Hepatocyte (in vitro differentiated cells): Measurements from ENCODE around the gene GNAL.

Experiments used
- CTCF ChIP-seq: fragments of 200-600 bp; sonication (generic); IDR thresholded peaks from 2 replicates; pipeline ENCODE4 v1.5.1; 2016; ENCODE audit warnings: antibody characterized with exemption, mild to moderate bottlenecking; ENCODE audit not compliant: poor library complexity
- EZH2 ChIP-seq: fragments of 200-600 bp; sonication (generic); IDR thresholded peaks from 2 replicates; pipeline ENCODE4 v1.6.1; 2016; ENCODE audit warnings: antibody characterized with exemption, mild to moderate bottlenecking, borderline replicate concordance
- EZH2phosphoT487 ChIP-seq: fragments of 200-600 bp; sonication (generic); IDR thresholded peaks from one replicate; pipeline ENCODE4 v1.6.1; 2018; ENCODE audit warnings: antibody characterized with exemption, mild to moderate bottlenecking, low read depth, moderate library complexity; ENCODE audit not compliant: unreplicated experiment, severe bottlenecking

DNA sequence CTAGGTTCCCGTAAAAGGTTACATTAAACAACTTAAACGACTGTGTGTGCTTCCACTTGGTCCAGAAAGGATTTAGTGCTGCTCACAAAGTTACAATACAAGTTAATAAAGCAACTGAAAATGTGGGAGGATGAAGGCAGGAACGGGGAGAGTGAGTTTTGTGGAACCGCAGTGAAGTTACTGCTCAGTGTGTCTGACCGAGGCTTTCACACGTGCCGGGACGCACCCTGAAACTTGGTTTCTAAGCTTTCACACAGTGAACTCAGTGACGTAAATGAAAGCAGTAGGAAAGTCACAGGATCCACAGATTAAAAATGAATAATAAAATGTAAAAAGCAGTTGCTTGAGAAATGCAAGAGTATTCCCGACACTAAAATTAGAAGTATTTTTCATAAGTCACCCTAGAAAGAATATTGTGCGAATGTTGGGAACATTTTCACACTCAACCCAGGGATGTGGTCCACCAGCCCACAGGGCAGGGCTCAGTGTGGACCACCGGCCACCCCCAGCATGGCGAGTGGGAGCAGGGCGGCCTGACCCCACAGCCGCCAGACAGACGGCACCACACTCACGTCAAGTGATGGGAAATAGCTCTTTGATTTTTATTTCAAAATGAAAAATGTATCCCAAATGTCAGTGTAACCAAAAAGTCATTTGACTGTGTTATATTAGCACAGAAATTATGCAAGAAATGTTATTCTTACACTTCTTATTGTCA lies 129.6 kb downstream of the GNAL start:
- TF ChIP-seq EZH2phosphoT487 (no peak), CTCF (no peak), EZH2 (no peak)
